IMR-90 (cell line): ENCODE data around the gene SLC15A1. TPM values are rescaled to one million over a fixed set of nuclear protein-coding genes. Genes with fewer than 3 reads are reported as not detected.

ENCODE experiments used
- ATAC-seq: fragments of 200-7000 bp; cut with Tn5 transposase; 2 replicates; pipeline ENCODE4 v1.9.1; 2020; ENCODE audit warnings: low read depth, mild to moderate bottlenecking, moderate library complexity
- BruUV-seq: library from RNA; stranded (reverse); fragments of 400-500 nt; replicated peaks from 2 replicates; lab custom pipeline; 2021; lab: Mats Ljungman, UMichigan
- CTCF ChIA-PET: fragments of 300-600 bp; formaldehyde crosslinking; extraction: SDS; loops from one replicate; lab custom pipeline; 2021; ENCODE audit warnings: antibody characterized with exemption; lab: Yijun Ruan, JAX
- POLR2A ChIA-PET: fragments of 300-600 bp; sonication (Branson Sonifier 250); formaldehyde crosslinking; loops from one replicate; lab custom pipeline; 2022; ENCODE audit warnings: antibody characterized with exemption; ENCODE audit not compliant: unreplicated experiment; lab: Charles Lee
- DNase-seq: peaks from one replicate; pipeline ENCODE4 v3.0.0; 2013
- H2AFZ ChIP-seq: replicated peaks from 2 replicates; pipeline ENCODE3; 2013; ENCODE audit warnings: low read length, mild to moderate bottlenecking; ENCODE audit not compliant: poor library complexity
- H2AK5ac ChIP-seq: 2 replicates; pipeline ENCODE4 v1.6.1; 2013; ENCODE audit warnings: low read depth, low read length, inconsistent platforms
- H2AK9ac ChIP-seq: replicated peaks from 2 replicates; pipeline ENCODE3; 2013; ENCODE audit warnings: mild to moderate bottlenecking, low read depth, low read length, moderate library complexity; ENCODE audit not compliant: poor library complexity
- H2BK120ac ChIP-seq: 2 replicates; pipeline ENCODE4 v1.6.1; 2013; ENCODE audit warnings: low read depth, low read length, inconsistent platforms
- H2BK15ac ChIP-seq: 3 replicates; pipeline ENCODE4 v1.6.1; 2013; ENCODE audit warnings: low read depth, low read length, inconsistent platforms
- H2BK20ac ChIP-seq: 2 replicates; pipeline ENCODE4 v1.6.1; 2013; ENCODE audit warnings: low read depth, mild to moderate bottlenecking, inconsistent platforms, low read length, moderate library complexity
- H2BK5ac ChIP-seq: 2 replicates; pipeline ENCODE4 v1.6.1; 2013; ENCODE audit warnings: mild to moderate bottlenecking, low read depth, low read length, inconsistent platforms; ENCODE audit not compliant: poor library complexity, severe bottlenecking
- H3K14ac ChIP-seq: replicated peaks from 2 replicates; pipeline ENCODE4 v1.6.1; 2013; ENCODE audit warnings: low read depth, low read length, inconsistent platforms
- H3K18ac ChIP-seq: 2 replicates; pipeline ENCODE4 v1.6.1; 2013; ENCODE audit warnings: low read depth, low read length, control low read depth
- H3K23ac ChIP-seq: 2 replicates; pipeline ENCODE4 v1.6.1; 2013; ENCODE audit warnings: low read depth, low read length, inconsistent platforms
- H3K27ac ChIP-seq: 2 replicates; pipeline ENCODE4 v1.5.1; 2013; ENCODE audit warnings: mild to moderate bottlenecking, control low read depth, low read length; ENCODE audit not compliant: insufficient read depth
- H3K27me3 ChIP-seq: 2 replicates; pipeline ENCODE4 v1.6.1; 2013; ENCODE audit warnings: low read length; ENCODE audit not compliant: control insufficient read depth, insufficient read depth
- H3K36me3 ChIP-seq: 2 replicates; pipeline ENCODE4 v1.6.1; 2013; ENCODE audit warnings: low read length, mixed read lengths; ENCODE audit not compliant: control insufficient read depth, insufficient read depth
- H3K4ac ChIP-seq: 2 replicates; pipeline ENCODE4 v1.6.1; 2013; ENCODE audit warnings: low read depth, low read length, inconsistent platforms
- H3K4me1 ChIP-seq: 2 replicates; pipeline ENCODE4 v1.6.1; 2013; ENCODE audit warnings: low read length, mixed read lengths; ENCODE audit not compliant: control insufficient read depth, insufficient read depth
- H3K4me2 ChIP-seq: 2 replicates; pipeline ENCODE4 v1.6.1; 2013; ENCODE audit warnings: low read depth, mild to moderate bottlenecking, control low read depth, low read length, moderate library complexity
- H3K4me3 ChIP-seq: 2 replicates; pipeline ENCODE4 v1.5.1; 2013; ENCODE audit warnings: low read depth, mild to moderate bottlenecking, control low read depth, low read length, moderate library complexity; ENCODE audit not compliant: insufficient read depth
- H3K56ac ChIP-seq: 2 replicates; pipeline ENCODE4 v1.6.1; 2013; ENCODE audit warnings: low read length, inconsistent platforms; ENCODE audit not compliant: insufficient read depth; ENCODE audit errors: extremely low read depth
- H3K79me1 ChIP-seq, 2 experiments: 2 replicates each; pipeline ENCODE4 v1.6.1; 2013; ENCODE audit warnings: low read length in 2 of 2, inconsistent platforms in 1 of 2, low read depth in 1 of 2
- H3K9ac ChIP-seq: 2 replicates; pipeline ENCODE4 v1.6.1; 2013; ENCODE audit warnings: low read depth, low read length, control low read depth
- H3K9me1 ChIP-seq: 2 replicates; pipeline ENCODE4 v1.6.1; 2013; ENCODE audit warnings: low read length, inconsistent platforms; ENCODE audit not compliant: insufficient read depth
- H3K9me3 ChIP-seq: 2 replicates; pipeline ENCODE4 v1.6.1; 2013; ENCODE audit warnings: low read length; ENCODE audit not compliant: control insufficient read depth, insufficient read depth
- H4K20me1 ChIP-seq: 2 replicates; pipeline ENCODE4 v1.6.1; 2013; ENCODE audit warnings: low read length, inconsistent platforms; ENCODE audit not compliant: insufficient read depth
- H4K5ac ChIP-seq: 2 replicates; pipeline ENCODE4 v1.6.1; 2013; ENCODE audit warnings: mild to moderate bottlenecking, low read depth, low read length, control low read depth
- H4K8ac ChIP-seq, 2 experiments: 2 replicates each; pipeline ENCODE4 v1.6.1; 2013; ENCODE audit warnings: low read depth in 2 of 2, low read length in 2 of 2, control low read depth in 1 of 2, inconsistent platforms in 1 of 2
- H4K91ac ChIP-seq: 2 replicates; pipeline ENCODE4 v1.6.1; 2013; ENCODE audit warnings: low read depth, low read length, inconsistent platforms; ENCODE audit not compliant: insufficient read depth
- CEBPB ChIP-seq: IDR thresholded peaks from 2 replicates; pipeline ENCODE4 v1.6.1; 2012; ENCODE audit warnings: low read depth, low read length, improper control_type of control experiment
- MXI1 ChIP-seq: IDR thresholded peaks from 2 replicates; pipeline ENCODE4 v1.6.1; 2012; ENCODE audit warnings: low read depth, mild to moderate bottlenecking, low read length, moderate library complexity, borderline replicate concordance
- RCOR1 ChIP-seq: IDR thresholded peaks from 2 replicates; pipeline ENCODE4 v1.6.1; 2012; ENCODE audit warnings: mild to moderate bottlenecking, low read length, improper control_type of control experiment; ENCODE audit not compliant: insufficient replicate concordance
- WGBS, 2 experiments: methylation state at CpG; one replicate each; pipeline versions ENCODE4 v1.1.5 to v1.1.7; 2013; ENCODE audit warnings: missing lambda C conversion rate in 2 of 2; ENCODE audit not compliant: insufficient read length in 1 of 2; ENCODE audit errors: extremely low coverage in 2 of 2; 5-methylcytosine and 5-hydroxymethylcytosine counted together
- dilution Hi-C: fragments of 300-500 bp; cut with HindIII; formaldehyde crosslinking; loops from one replicate; pipeline ENCODE4 v1.14.3; 2018; ENCODE audit warnings: low sequenced_read_pairs; ENCODE audit not compliant: unreplicated experiment
- in situ Hi-C: fragments of 300-500 bp; cut with MboI; formaldehyde crosslinking; loops from 3 replicates; pipeline ENCODE4 v1.14.3; 2019; ENCODE audit warnings: low sequenced_read_pairs, inconsistent platforms, mixed read lengths
- intact Hi-C: fragments of 100-400 bp; cut with micrococcal nuclease; formaldehyde crosslinking; loops from 2 replicates; pipeline ENCODE4 v1.10.0; 2022
- polyA plus RNA-seq, 3 experiments: library from polyadenylated mRNA; depleted of rRNA; stranded (reverse); fragments of >200 nt; gene quantifications; 2 replicates each; pipeline ENCODE4 v1.2.3, GENCODE V29; 2012; ENCODE audit warnings: low replicate concordance in 1 of 3
- total RNA-seq: library from RNA; depleted of rRNA; stranded (reverse); fragments of >200 nt; gene quantifications from 2 replicates; pipeline ENCODE4 v1.2.3, GENCODE V29; 2012

The SLC15A1 gene
- total and polyA plus RNA-seq, 2 of the 4 experiments (the other 2 are of a cell fraction), result not detected

GRCh38 chr13:98798849-98799645, 46.6 kb upstream of the SLC15A1 start:
- no CpG with 5 or more reads among the region's 5 CpGs for WGBS, 2 experiments
- ChIA-PET CTCF (no interaction called here), POLR2A (no interaction called here)
- intact Hi-C loops, result no loop called here
- no peak overlapping the region for H4K5ac ChIP-seq
- no peak overlapping the region for H3K4me3 ChIP-seq
- dilution Hi-C loops, result no loop called here
- H2BK5ac ChIP-seq, result no peak overlapping the region
- BruUV-seq, result no TSS peak
- H3K9me1 ChIP-seq, result peaks cover 11% of the 10 kb centered on the region; the same call in 1 of the 2 replicates
- no peaks in the 10 kb centered on the region for H3K9me3 ChIP-seq
- H3K23ac ChIP-seq, result no peak overlapping the region
- H3K4me2 ChIP-seq, result no peak overlapping the region
- H3K56ac ChIP-seq, result no peak overlapping the region
- H3K27ac ChIP-seq, result no peak overlapping the region
- no peaks in the 10 kb centered on the region for H3K79me1 ChIP-seq
- no peaks in the 10 kb centered on the region for H3K4me1 ChIP-seq
- ATAC-seq (peak; percentile 32), DNase-seq (peak; percentile 61)
- in situ Hi-C loops, result no loop called here
- no peak overlapping the region for H2BK15ac ChIP-seq
- no peak overlapping the region for H4K91ac ChIP-seq
- no peak overlapping the region for H2BK20ac ChIP-seq
- no peak overlapping the region for H3K18ac ChIP-seq
- H3K4ac ChIP-seq, result no peak overlapping the region
- no peak overlapping the region for H2AK5ac ChIP-seq
- H2AFZ ChIP-seq, result no peak overlapping the region
- H4K20me1 ChIP-seq, result no peaks in the 10 kb centered on the region
- TF ChIP-seq MXI1 (no peak), CEBPB (peak; percentile 68), RCOR1 (no peak)
- no peaks in the 10 kb centered on the region for H3K36me3 ChIP-seq
- H3K27me3 ChIP-seq, result no peaks in the 10 kb centered on the region
- H4K8ac ChIP-seq, result no peak overlapping the region
- no peak overlapping the region for H3K9ac ChIP-seq
- no peak overlapping the region for H2BK120ac ChIP-seq
- H2AK9ac ChIP-seq, result no peak overlapping the region
- H3K14ac ChIP-seq, result no peak overlapping the region
